H9 (cell line): ENCODE results near the gene SNX11. TPM values are rescaled to one million over a fixed set of nuclear protein-coding genes. Genes with fewer than 3 reads are reported as not detected.

Experiments
- DNase-seq: peaks from one replicate; pipeline ENCODE4 v3.0.0-alpha.2; 2017
- H2AFZ ChIP-seq: one replicate; pipeline ENCODE4 v1.6.1; 2013; ENCODE audit warnings: mild to moderate bottlenecking, low read length, control low read depth, moderate library complexity
- H2AK5ac ChIP-seq: 2 replicates; pipeline ENCODE4 v1.6.1; 2013; ENCODE audit warnings: low read length, control low read depth, mixed read lengths; ENCODE audit not compliant: insufficient read length
- H2BK120ac ChIP-seq: one replicate; pipeline ENCODE4 v1.6.1; 2013; ENCODE audit warnings: low read depth, mild to moderate bottlenecking, low read length, control low read depth, inconsistent platforms; ENCODE audit not compliant: poor library complexity, severe bottlenecking
- H2BK12ac ChIP-seq: 2 replicates; pipeline ENCODE4 v1.6.1; 2013; ENCODE audit warnings: low read length, control low read depth, mixed read lengths, low read depth; ENCODE audit not compliant: insufficient read length
- H2BK15ac ChIP-seq: 2 replicates; pipeline ENCODE4 v1.6.1; 2013; ENCODE audit warnings: low read depth, low read length, control low read depth
- H2BK20ac ChIP-seq: one replicate; pipeline ENCODE4 v1.6.1; 2013; ENCODE audit warnings: low read depth, mild to moderate bottlenecking, low read length, control low read depth, inconsistent platforms; ENCODE audit not compliant: poor library complexity, severe bottlenecking
- H2BK5ac ChIP-seq: 2 replicates; pipeline ENCODE4 v1.6.1; 2013; ENCODE audit warnings: low read length, control low read depth, mixed read lengths; ENCODE audit not compliant: insufficient read length
- H3K14ac ChIP-seq: 2 replicates; pipeline ENCODE4 v1.6.1; 2013; ENCODE audit warnings: low read length, control low read depth; ENCODE audit not compliant: insufficient read depth
- H3K18ac ChIP-seq: 2 replicates; pipeline ENCODE4 v1.6.1; 2013; ENCODE audit warnings: low read depth, mild to moderate bottlenecking, mixed read lengths, low read length, control low read depth; ENCODE audit not compliant: insufficient read length
- H3K23ac ChIP-seq: 2 replicates; pipeline ENCODE4 v1.6.1; 2013; ENCODE audit warnings: low read length, control low read depth, mixed read lengths, low read depth; ENCODE audit not compliant: insufficient read length
- H3K23me2 ChIP-seq: 2 replicates; pipeline ENCODE4 v1.6.1; 2013; ENCODE audit warnings: low read depth, mild to moderate bottlenecking, mixed read lengths, low read length, control low read depth; ENCODE audit not compliant: insufficient read length, poor library complexity, severe bottlenecking
- H3K27ac ChIP-seq: 2 replicates; pipeline ENCODE4 v1.5.1; 2013; ENCODE audit warnings: low read length, control low read depth, mixed read lengths, low read depth; ENCODE audit not compliant: insufficient read length
- H3K27me3 ChIP-seq: 2 replicates; pipeline ENCODE4 v1.6.1; 2013; ENCODE audit warnings: low read length, control low read depth, inconsistent platforms; ENCODE audit not compliant: insufficient read depth
- H3K4ac ChIP-seq: 2 replicates; pipeline ENCODE4 v1.6.1; 2013; ENCODE audit warnings: low read depth, mild to moderate bottlenecking, control low read depth, inconsistent platforms, low read length, moderate library complexity
- H3K4me1 ChIP-seq: 2 replicates; pipeline ENCODE4 v1.6.1; 2013; ENCODE audit warnings: low read length, control low read depth, inconsistent platforms; ENCODE audit not compliant: insufficient read depth
- H3K4me2 ChIP-seq: 2 replicates; pipeline ENCODE4 v1.6.1; 2013; ENCODE audit warnings: low read length, control low read depth, mixed read lengths; ENCODE audit not compliant: insufficient read length, insufficient read depth
- H3K56ac ChIP-seq: 2 replicates; pipeline ENCODE4 v1.6.1; 2013; ENCODE audit warnings: low read depth, mild to moderate bottlenecking, mixed read lengths, low read length, control low read depth; ENCODE audit not compliant: insufficient read length
- H3K79me1 ChIP-seq: 2 replicates; pipeline ENCODE4 v1.6.1; 2013; ENCODE audit warnings: low read depth, mild to moderate bottlenecking, moderate library complexity, low read length, control low read depth, inconsistent platforms; ENCODE audit not compliant: insufficient read depth, poor library complexity, severe bottlenecking
- H3K79me2 ChIP-seq: 2 replicates; pipeline ENCODE4 v1.6.1; 2013; ENCODE audit warnings: low read length, control low read depth, inconsistent platforms; ENCODE audit not compliant: insufficient read depth
- H3K9ac ChIP-seq: 2 replicates; pipeline ENCODE4 v1.6.1; 2013; ENCODE audit warnings: low read length, control low read depth, mixed read lengths; ENCODE audit not compliant: insufficient read length; ENCODE audit errors: extremely low read depth
- H3K9me3 ChIP-seq: one replicate; pipeline ENCODE4 v1.6.1; 2013; ENCODE audit warnings: low read depth, low read length, inconsistent platforms; ENCODE audit not compliant: control insufficient read depth
- H3T11ph ChIP-seq: one replicate; pipeline ENCODE4 v1.6.1; 2013; ENCODE audit warnings: mild to moderate bottlenecking, low read length, control low read depth, inconsistent platforms
- H4K20me1 ChIP-seq: one replicate; pipeline ENCODE4 v1.6.1; 2013; ENCODE audit not compliant: control insufficient read depth, insufficient read length, insufficient read depth
- H4K5ac ChIP-seq: 2 replicates; pipeline ENCODE4 v1.6.1; 2013; ENCODE audit warnings: low read depth, mild to moderate bottlenecking, mixed read lengths, low read length, control low read depth; ENCODE audit not compliant: insufficient read length
- H4K8ac ChIP-seq: replicated peaks from 2 replicates; pipeline ENCODE4 v1.6.1; 2013; ENCODE audit warnings: low read length, control low read depth, mixed read lengths, low read depth; ENCODE audit not compliant: insufficient read length
- H4K91ac ChIP-seq: 2 replicates; pipeline ENCODE4 v1.6.1; 2013; ENCODE audit warnings: low read depth, mild to moderate bottlenecking, moderate library complexity, mixed read lengths, low read length, control low read depth; ENCODE audit not compliant: insufficient read length
- H3K27ac Mint-ChIP-seq, 3 experiments: 2 replicates in 2 of 3; 3 replicates in 1 of 3; pipeline ENCODE4 v1.8.0; 2020 to 2021; ENCODE audit warnings: mixed read lengths in 3 of 3, mild to moderate bottlenecking in 1 of 3, moderate library complexity in 1 of 3
- H3K27me3 Mint-ChIP-seq: 2 replicates; pipeline ENCODE4 v1.8.0; 2021; ENCODE audit warnings: low read depth, mild to moderate bottlenecking, moderate library complexity, mixed read lengths
- H3K36me3 Mint-ChIP-seq, 3 experiments: 2 replicates in 2 of 3; 3 replicates in 1 of 3; pipeline ENCODE4 v1.8.0; 2020 to 2021; ENCODE audit warnings: low read depth in 3 of 3, mixed read lengths in 3 of 3; ENCODE audit not compliant: insufficient read depth in 1 of 3
- H3K4me1 Mint-ChIP-seq, 2 experiments: 2 replicates each; pipeline ENCODE4 v1.8.0; 2020; ENCODE audit warnings: mixed read lengths in 2 of 2
- H3K4me3 Mint-ChIP-seq, 2 experiments: 2 replicates in 1 of 2; 3 replicates in 1 of 2; pipeline ENCODE4 v1.8.0; 2020 to 2021; ENCODE audit warnings: mild to moderate bottlenecking in 2 of 2, mixed read lengths in 2 of 2, moderate library complexity in 1 of 2
- H3K9me3 Mint-ChIP-seq, 2 experiments: 2 replicates in 1 of 2; 3 replicates in 1 of 2; pipeline ENCODE4 v1.8.0; 2020; ENCODE audit warnings: mild to moderate bottlenecking in 2 of 2, mixed read lengths in 2 of 2, moderate library complexity in 1 of 2
- CTCF ChIP-seq: fragments of 200-600 bp; sonication (generic); conservative IDR thresholded peaks from 3 replicates; pipeline ENCODE4 v1.8.0; 2021; ENCODE audit warnings: antibody characterized with exemption, mild to moderate bottlenecking
- WGBS: extraction: QIAGEN DNeasy Blood & Tissue Kit; methylation state at CpG from one replicate; pipeline ENCODE4 v1.1.7; 2013; ENCODE audit warnings: missing lambda C conversion rate, low lambda C conversion rate, mixed read lengths; ENCODE audit not compliant: insufficient read length; ENCODE audit errors: extremely low coverage; 5-methylcytosine and 5-hydroxymethylcytosine counted together
- total RNA-seq: library from RNA; stranded (reverse); gene quantifications from 2 replicates; pipeline ENCODE4 v1.2.1, GENCODE V29; 2021

SNX11 gene
- total RNA-seq, 1 experiment from 2014 or later: 20.0 TPM

DNA sequence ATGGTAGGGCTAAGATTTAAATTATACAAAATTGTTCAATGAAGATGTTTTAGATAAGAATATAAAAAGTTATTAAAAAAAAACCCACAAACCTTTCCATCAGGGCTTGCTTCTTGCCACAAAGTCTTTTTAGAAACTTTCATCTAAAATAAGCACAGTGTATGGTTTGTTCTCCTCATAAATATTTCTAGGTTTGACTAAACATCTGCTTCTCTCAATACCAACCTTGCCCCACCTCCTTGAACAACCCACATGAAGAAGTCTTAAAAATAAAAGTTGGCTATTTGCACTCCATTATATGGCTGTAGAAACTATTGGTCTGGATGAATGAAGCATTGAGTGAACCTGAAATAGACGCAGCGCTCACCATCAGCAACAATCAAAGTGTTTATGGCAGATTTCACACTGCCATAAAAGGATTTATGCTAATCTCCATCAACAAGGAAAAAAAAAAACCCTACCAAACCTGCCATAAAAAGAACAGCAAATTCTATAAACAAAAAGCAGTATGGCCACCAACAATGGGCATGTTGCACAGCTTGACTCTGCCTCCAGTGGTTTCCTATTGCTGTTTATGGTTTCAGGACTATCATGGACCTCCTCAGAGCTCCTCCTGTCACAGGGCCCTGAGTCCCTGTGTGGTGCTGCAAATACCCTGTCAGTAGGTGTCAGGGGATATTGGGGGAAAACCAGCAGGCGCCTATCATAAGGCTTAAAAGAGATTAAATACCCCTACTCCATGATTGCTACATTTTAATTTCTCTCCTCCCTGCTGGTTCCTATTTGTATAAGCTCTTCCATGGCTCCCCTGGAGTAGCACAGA is 37.6 kb downstream of the SNX11 start:
- TF ChIP-seq CTCF: no peak
- peaks cover 23% of the 10 kb centered on the region for H3K27me3 Mint-ChIP-seq
- WGBS: no CpG with 5 or more reads among the region's 3 CpGs

More for the DNA sequence above, 37.6 kb downstream of the SNX11 start:
- Histone ChIP-seq H3K9ac (no peak overlapping the region), H3K14ac (no peak overlapping the region), H3K79me1 (no peaks in the 10 kb centered on the region), H3K4me1 (no peaks in the 10 kb centered on the region), H2BK12ac (no peak overlapping the region), H4K8ac (no peak overlapping the region), H3K27ac (no peak overlapping the region), H3K23me2 (no peaks in the 10 kb centered on the region), H3K9me3 (no peaks in the 10 kb centered on the region), H2BK15ac (no peak overlapping the region), H4K91ac (no peak overlapping the region), H3K23ac (no peak overlapping the region), H3K79me2 (no peaks in the 10 kb centered on the region), H3K18ac (no peak overlapping the region), H3K27me3 (no peaks in the 10 kb centered on the region), H2BK20ac (no peak overlapping the region), H4K20me1 (no peaks in the 10 kb centered on the region), H2AK5ac (no peak overlapping the region), H3K4ac (no peak overlapping the region), H2BK120ac (no peak overlapping the region), H4K5ac (no peak overlapping the region), H3K56ac (no peak overlapping the region), H3K4me2 (no peak overlapping the region), H3T11ph (no peak overlapping the region), H2BK5ac (no peak overlapping the region), H2AFZ (no peak overlapping the region)
- Mint-ChIP-seq H3K9me3 (no peaks in the 10 kb centered on the region), H3K36me3 (no peaks in the 10 kb centered on the region), H3K4me3 (no peak overlapping the region), H3K4me1 (peaks cover 15 to 25% of the 10 kb centered on the region in 2 experiments), H3K27ac (no peak overlapping the region)
- no peak for DNase-seq
